ENCODE measurements around the gene AMH. TPM values are rescaled to one million over a fixed set of nuclear protein-coding genes. Genes with fewer than 3 reads are reported as not detected.

Gene AMH
- total and polyA plus RNA-seq, 12 donors = 0.15 to 1.0 (median 0.41) TPM

GRCh38 chr19:2213799-2214198 lies 35.3 kb upstream of the AMH start:
- Histone ChIP-seq H3K4me1 (peaks cover 0 to 7% (median 4%) of the 10 kb centered on the region in 9 donors), H3K36me3 (peaks cover 5 to 98% (median 58%) of the 10 kb centered on the region in 9 donors), H3K27ac (no peak overlapping the region), H3K27me3 (no peaks in the 10 kb centered on the region), H3K4me3 (no peak overlapping the region), H3K9me3 (no peaks in the 10 kb centered on the region)
- ATAC-seq (peak in 3 of 8 donors; percentile 10 to 40 (median 30)), DNase-seq (no peak)
- 86 to 87% methylated on average over 26 of the region's 26 CpGs for WGBS, 2 donors
- intact Hi-C loops (cut with DNase I) = no loop called here
- TF ChIP-seq CTCF (IDR thresholded peaks at IDR 0.05) = no peak

GRCh38 chr19:2214251-2214650 lies 34.9 kb upstream of the AMH start:
- Histone ChIP-seq H3K27ac (no peak overlapping the region), H3K9me3 (no peaks in the 10 kb centered on the region), H3K4me3 (no peak overlapping the region), H3K4me1 (peaks cover 0 to 2% (median 0%) of the 10 kb centered on the region in 9 donors), H3K36me3 (peaks cover 5 to 100% (median 58%) of the 10 kb centered on the region in 9 donors), H3K27me3 (no peaks in the 10 kb centered on the region)
- intact Hi-C loops (cut with DNase I) = no loop called here
- no peak for ATAC-seq
- no peak for TF ChIP-seq CTCF (IDR thresholded peaks at IDR 0.05)
- no peak for DNase-seq
- 87 to 90% methylated on average over 17 of the region's 17 CpGs for WGBS, 2 donors

- intact Hi-C loops (cut with DNase I) = no loop called here
- H3K4me1 ChIP-seq = no peaks in the 10 kb centered on the region
- no peak for DNase-seq
- TF ChIP-seq CTCF (IDR thresholded peaks at IDR 0.05) = no peak
- no peak overlapping the region for H3K27ac ChIP-seq
- peaks cover 5 to 100% (median 57%) of the 10 kb centered on the region in 9 donors for H3K36me3 ChIP-seq
- H3K27me3 ChIP-seq = no peaks in the 10 kb centered on the region
- no peak for ATAC-seq
- no peaks in the 10 kb centered on the region for H3K9me3 ChIP-seq
- H3K4me3 ChIP-seq = no peak overlapping the region
- 84 to 87% methylated on average over 31 of the region's 31 CpGs for WGBS, 2 donors
Observed at GRCh38 chr19:2215281-2215751, 33.8 kb upstream of the AMH start.

- ATAC-seq (no peak), DNase-seq (no peak)
- no peak for TF ChIP-seq CTCF (IDR thresholded peaks at IDR 0.05)
- no peaks in the 10 kb centered on the region for H3K27me3 ChIP-seq
- H3K4me3 ChIP-seq = no peak overlapping the region
- H3K27ac ChIP-seq = no peak overlapping the region
- H3K36me3 ChIP-seq = peaks cover 0 to 100% (median 44%) of the 10 kb centered on the region in 9 donors
- peaks cover 0 to 11% (median 5%) of the 10 kb centered on the region in 9 donors for H3K4me1 ChIP-seq
- no peaks in the 10 kb centered on the region for H3K9me3 ChIP-seq
- WGBS, 2 donors = 91 to 95% methylated on average over 43 of the region's 43 CpGs
- intact Hi-C loops (cut with DNase I) = no loop called here
Observed at GRCh38 chr19:2216361-2217225, 32.5 kb upstream of the AMH start.
